ENCODE results near the gene YJEFN3.

GRCh38 chr19:19558636-19559035 lies 29.9 kb downstream of the YJEFN3 start:
- TF ChIP-seq POLR2A (IDR thresholded peaks at IDR 0.05; ENCODE audit: low read depth, low read length) = no peak
- TF ChIP-seq POU2F2 (IDR thresholded peaks at IDR 0.05; ENCODE audit: low read depth, low read length) = no peak
- TF ChIP-seq POLR2AphosphoS5 (IDR thresholded peaks at IDR 0.05; ENCODE audit: low read depth, low read length) = no peak
- no peak for TF ChIP-seq TAF1 (IDR thresholded peaks at IDR 0.05; ENCODE audit: low read depth, low read length)
- no peak for TF ChIP-seq SPI1 (IDR thresholded peaks at IDR 0.05; ENCODE audit: low read depth, low read length)
- no peak for TF ChIP-seq PAX5 (IDR thresholded peaks at IDR 0.05; ENCODE audit: insufficient read depth, low read length, severe bottlenecking)

Data from GM12891 (cell line).